ENCODE data around the gene CIZ1. TPM values are rescaled to one million over a fixed set of nuclear protein-coding genes. Genes with fewer than 3 reads are reported as not detected.
"Not testable (repeated sequence)": the region's sequence is repeated elsewhere in the genome, so short reads cannot be mapped to it uniquely, and the experiment has no call there.

The CIZ1 gene
- total and polyA plus RNA-seq, 9 of the 15 experiments (the other 6 are each of a cell fraction or from before 2014, with no cell fraction given), result 6.6 to 329 (median 87.8) TPM

DNA sequence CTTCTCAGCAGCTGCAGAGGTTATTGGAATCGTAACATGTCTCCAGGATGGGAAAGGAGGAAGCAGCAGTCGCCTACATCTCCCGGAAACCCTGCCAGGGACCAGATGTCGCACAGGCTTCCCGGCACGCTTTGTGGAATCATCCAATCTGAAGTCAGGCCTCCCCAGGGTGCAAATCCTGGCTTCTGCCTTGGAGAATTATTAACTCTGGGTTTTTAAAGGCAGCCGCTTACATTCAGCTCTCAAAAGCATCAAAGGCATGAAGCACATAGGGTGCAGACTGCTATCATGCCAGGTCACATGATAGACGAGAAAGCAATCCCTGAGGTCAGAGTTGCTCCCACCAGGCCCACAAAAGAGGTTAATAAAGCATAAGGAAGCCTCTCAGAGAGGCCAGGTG is 59.2 kb downstream of the CIZ1 start:
- H3K4me1 ChIP-seq (replicated peaks in 1 of 2; ENCODE audit: control insufficient read depth in 2 of 2, insufficient read depth in 2 of 2, low read length in 2 of 2), result peaks cover 3 to 23% of the 10 kb centered on the region in 2 experiments; a peak in 3 of 5 replicates
- H3K4me2 ChIP-seq (ENCODE audit: insufficient read depth, low read length); POLR2A ChIA-PET; H3K27ac ChIP-seq (ENCODE audit: extremely low read depth, low read depth, low read length); CTCF ChIA-PET (ENCODE audit: low intra/inter-chr PET ratio); ATAC-seq; H4K20me1 ChIP-seq (replicated peaks; ENCODE audit: control insufficient read depth, insufficient read depth, low read length); H3K9ac ChIP-seq (ENCODE audit: insufficient read depth in 1 of 2, low read depth in 2 of 2, low read length in 2 of 2); H3K9me1 ChIP-seq (ENCODE audit: control insufficient read depth, insufficient read depth, low read length); in situ Hi-C loops (cut with MboI); H3K27me3 ChIP-seq (ENCODE audit: control insufficient read depth in 2 of 2, insufficient read depth in 2 of 2, low read length in 2 of 2); FAIRE-seq; H3K9me3 ChIP-seq (replicated peaks; ENCODE audit: control insufficient read depth, insufficient read depth, low read depth, low read length); H3K36me3 ChIP-seq (ENCODE audit: control insufficient read depth, insufficient read depth, low read length); DNase-seq (ENCODE audit: extremely low read depth in 1 of 4, low spot score in 3 of 4); H2AFZ ChIP-seq (ENCODE audit: low read depth, low read length); H3K4me3 ChIP-seq; BruUV-seq (replicated peaks); H3K79me2 ChIP-seq (ENCODE audit: control insufficient read depth, insufficient read depth, low read length); intact Hi-C loops (cut with micrococcal nuclease): not testable (repeated sequence)
- 32% methylated on average over 6 of the region's 8 CpGs for WGBS (ENCODE audit: insufficient coverage, low coverage, missing lambda C conversion rate)
- TF ChIP-seq, protein P1, sequence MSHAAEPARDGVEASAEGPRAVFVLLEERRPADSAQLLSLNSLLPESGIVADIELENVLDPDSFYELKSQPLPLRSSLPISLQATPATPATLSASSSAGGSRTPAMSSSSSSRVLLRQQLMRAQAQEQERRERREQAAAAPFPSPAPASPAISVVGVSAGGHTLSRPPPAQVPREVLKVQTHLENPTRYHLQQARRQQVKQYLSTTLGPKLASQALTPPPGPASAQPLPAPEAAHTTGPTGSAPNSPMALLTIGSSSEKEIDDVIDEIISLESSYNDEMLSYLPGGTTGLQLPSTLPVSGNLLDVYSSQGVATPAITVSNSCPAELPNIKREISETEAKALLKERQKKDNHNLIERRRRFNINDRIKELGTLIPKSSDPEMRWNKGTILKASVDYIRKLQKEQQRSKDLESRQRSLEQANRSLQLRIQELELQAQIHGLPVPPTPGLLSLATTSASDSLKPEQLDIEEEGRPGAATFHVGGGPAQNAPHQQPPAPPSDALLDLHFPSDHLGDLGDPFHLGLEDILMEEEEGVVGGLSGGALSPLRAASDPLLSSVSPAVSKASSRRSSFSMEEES (CRISPR knock-in tag; IDR thresholded peaks at IDR 0.05), result peak; percentile 31; the same call in 1 of the 2 replicates

DNA sequence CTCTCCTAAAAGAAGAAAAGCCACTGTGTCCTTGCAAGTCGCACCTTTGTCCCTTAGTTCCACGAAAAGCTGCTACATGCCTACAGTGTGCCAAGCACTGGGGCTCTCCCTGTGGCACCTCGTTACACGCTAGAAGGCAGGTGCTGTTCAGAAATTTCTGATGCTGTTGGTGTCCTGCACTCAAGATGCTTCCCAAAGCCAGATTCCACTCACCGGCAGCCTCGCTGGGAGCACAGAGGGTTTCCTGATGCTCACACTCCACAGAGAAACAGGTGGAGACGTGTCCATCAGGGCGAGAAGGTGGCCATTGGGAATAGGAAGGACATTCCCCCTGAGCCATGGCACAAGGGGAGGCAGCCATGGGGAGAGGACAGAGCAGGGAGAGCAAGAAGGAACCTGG is 60.0 kb downstream of the CIZ1 start:
- FAIRE-seq; H2AFZ ChIP-seq (ENCODE audit: low read depth, low read length); H3K27ac ChIP-seq (ENCODE audit: extremely low read depth, low read depth, low read length); H3K27me3 ChIP-seq (ENCODE audit: control insufficient read depth in 2 of 2, insufficient read depth in 2 of 2, low read length in 2 of 2); H3K9me1 ChIP-seq (ENCODE audit: control insufficient read depth, insufficient read depth, low read length); DNase-seq (ENCODE audit: extremely low read depth in 1 of 4, low spot score in 3 of 4); ATAC-seq; H4K20me1 ChIP-seq (replicated peaks; ENCODE audit: control insufficient read depth, insufficient read depth, low read length); POLR2A ChIA-PET; H3K4me2 ChIP-seq (ENCODE audit: insufficient read depth, low read length); intact Hi-C loops (cut with micrococcal nuclease); H3K9me3 ChIP-seq (replicated peaks; ENCODE audit: control insufficient read depth, insufficient read depth, low read depth, low read length); in situ Hi-C loops (cut with MboI); CTCF ChIA-PET (ENCODE audit: low intra/inter-chr PET ratio); BruUV-seq (replicated peaks); H3K4me3 ChIP-seq; H3K36me3 ChIP-seq (ENCODE audit: control insufficient read depth, insufficient read depth, low read length): not testable (repeated sequence)
- H3K4me1 ChIP-seq (replicated peaks in 1 of 2; ENCODE audit: control insufficient read depth in 2 of 2, insufficient read depth in 2 of 2, low read length in 2 of 2), result peaks cover 0 to 24% of the 10 kb centered on the region in 2 experiments; a peak in 2 of 5 replicates
- peaks cover 16% of the 10 kb centered on the region for H3K79me2 ChIP-seq (ENCODE audit: control insufficient read depth, insufficient read depth, low read length)
- 9% methylated on average over 8 of the region's 8 CpGs for WGBS (ENCODE audit: insufficient coverage, low coverage, missing lambda C conversion rate)
- H3K9ac ChIP-seq (ENCODE audit: insufficient read depth in 1 of 2, low read depth in 2 of 2, low read length in 2 of 2), result peak overlapping the region in 1 of 2 experiments; percentile 52; a peak in 1 of 4 replicates

DNA sequence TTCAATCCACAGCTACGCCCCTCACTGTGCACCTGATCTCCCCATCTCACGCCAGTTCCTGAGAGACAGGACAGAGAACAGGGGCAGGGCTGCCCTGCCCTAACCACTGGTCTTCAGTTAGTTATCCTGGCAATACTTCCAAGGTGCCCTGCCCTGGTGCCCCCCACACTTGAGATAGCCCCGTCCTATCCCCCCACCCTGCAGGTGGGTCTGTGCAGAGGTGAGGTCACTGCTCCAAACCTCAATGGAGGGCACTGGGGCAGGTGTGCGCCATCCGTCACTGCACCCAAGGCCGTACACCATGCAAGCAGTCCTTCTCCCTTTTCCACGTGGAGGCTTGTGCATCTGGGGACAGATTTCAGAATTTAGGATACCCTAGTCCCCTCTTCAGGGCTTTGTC is 60.7 kb downstream of the CIZ1 start:
- WGBS (ENCODE audit: insufficient coverage, low coverage, missing lambda C conversion rate), result 49% methylated on average over 7 of the region's 7 CpGs
- CTCF ChIA-PET (ENCODE audit: low intra/inter-chr PET ratio); POLR2A ChIA-PET: not testable (repeated sequence)

More for the DNA sequence above, 60.7 kb downstream of the CIZ1 start:
- ATAC-seq; H3K9ac ChIP-seq (ENCODE audit: insufficient read depth in 1 of 2, low read depth in 2 of 2, low read length in 2 of 2); H4K20me1 ChIP-seq (replicated peaks; ENCODE audit: control insufficient read depth, insufficient read depth, low read length); H3K4me2 ChIP-seq (ENCODE audit: insufficient read depth, low read length); H3K4me3 ChIP-seq; BruUV-seq (replicated peaks); FAIRE-seq; H3K9me3 ChIP-seq (replicated peaks; ENCODE audit: control insufficient read depth, insufficient read depth, low read depth, low read length); DNase-seq (ENCODE audit: extremely low read depth in 1 of 4, low spot score in 3 of 4); H2AFZ ChIP-seq (ENCODE audit: low read depth, low read length); H3K27me3 ChIP-seq (ENCODE audit: control insufficient read depth in 2 of 2, insufficient read depth in 2 of 2, low read length in 2 of 2); H3K36me3 ChIP-seq (ENCODE audit: control insufficient read depth, insufficient read depth, low read length); H3K9me1 ChIP-seq (ENCODE audit: control insufficient read depth, insufficient read depth, low read length); H3K27ac ChIP-seq (ENCODE audit: extremely low read depth, low read depth, low read length); intact Hi-C loops (cut with micrococcal nuclease); in situ Hi-C loops (cut with MboI): not testable (repeated sequence)
- H3K4me1 ChIP-seq (replicated peaks in 1 of 2; ENCODE audit: control insufficient read depth in 2 of 2, insufficient read depth in 2 of 2, low read length in 2 of 2), result peaks cover 6 to 30% of the 10 kb centered on the region in 2 experiments
- peaks cover 23% of the 10 kb centered on the region for H3K79me2 ChIP-seq (ENCODE audit: control insufficient read depth, insufficient read depth, low read length)

Measured in K562 (cell line).